ENCODE data around the gene KLHL29.
"Not testable (repeated sequence)": the region's sequence is repeated elsewhere in the genome, so short reads cannot be mapped to it uniquely, and the experiment has no call there.

The KLHL29 gene

DNA sequence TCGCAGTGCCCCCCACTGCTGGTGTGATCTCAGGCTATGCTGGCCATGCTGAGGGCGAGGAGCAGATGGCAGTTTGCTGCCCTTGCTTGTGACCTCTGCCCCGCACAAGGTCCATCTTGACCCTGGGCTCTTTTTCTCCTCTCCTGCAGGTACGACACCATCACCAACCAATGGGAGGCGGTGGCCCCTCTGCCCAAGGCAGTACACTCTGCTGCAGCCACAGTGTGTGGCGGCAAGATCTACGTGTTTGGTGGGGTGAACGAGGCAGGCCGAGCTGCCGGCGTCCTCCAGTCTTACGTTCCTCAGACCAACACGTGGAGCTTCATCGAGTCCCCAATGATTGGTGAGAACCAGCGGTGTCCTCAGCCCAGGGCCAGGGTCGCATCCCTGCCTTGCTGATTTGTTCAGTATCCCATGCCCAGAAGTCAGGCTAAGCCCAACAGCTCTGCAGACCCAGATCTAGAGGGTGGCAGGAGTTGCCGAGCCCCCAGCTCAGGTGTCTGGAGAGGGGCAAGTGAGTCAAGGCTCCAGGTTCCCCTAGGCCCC, 318.1 kb downstream of the KLHL29 start:
- DNase-seq, result no peak

DNA sequence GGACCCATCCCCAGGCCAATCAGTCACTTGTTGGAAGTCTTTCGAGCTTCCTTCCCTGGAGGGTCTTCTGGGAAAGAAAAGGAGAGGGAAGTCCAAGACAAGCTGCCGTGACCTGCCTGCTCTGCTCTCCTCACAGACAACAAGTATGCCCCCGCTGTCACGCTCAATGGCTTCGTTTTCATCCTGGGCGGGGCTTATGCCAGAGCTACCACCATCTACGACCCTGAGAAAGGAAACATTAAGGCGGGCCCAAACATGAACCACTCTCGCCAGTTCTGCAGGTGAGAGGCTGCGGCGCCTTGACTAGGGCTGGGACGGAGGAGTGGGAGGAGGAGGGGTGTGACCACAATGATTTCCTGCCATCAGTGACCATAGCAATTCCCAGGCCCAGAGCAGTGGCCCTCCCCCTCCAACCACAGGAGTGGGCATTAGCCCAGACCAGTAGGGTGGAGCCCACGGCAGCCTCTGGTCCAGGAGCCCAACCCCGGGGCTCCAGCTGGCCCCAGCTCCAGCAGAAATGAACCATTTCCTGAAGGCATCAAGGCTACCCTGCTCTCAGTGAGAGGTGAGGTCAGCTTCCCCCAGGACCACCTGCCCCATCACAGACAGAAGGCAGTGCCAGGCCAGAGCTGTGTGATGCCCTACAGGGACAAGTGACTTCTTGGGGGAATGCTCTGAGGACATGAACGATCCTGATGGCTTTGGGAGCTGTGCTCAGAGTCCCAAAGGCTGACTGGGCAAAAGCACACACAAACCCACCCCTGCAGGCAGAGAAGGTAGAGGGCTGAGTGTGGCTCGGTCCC, 318.8 kb downstream of the KLHL29 start:
- DNase-seq, result no peak

DNA sequence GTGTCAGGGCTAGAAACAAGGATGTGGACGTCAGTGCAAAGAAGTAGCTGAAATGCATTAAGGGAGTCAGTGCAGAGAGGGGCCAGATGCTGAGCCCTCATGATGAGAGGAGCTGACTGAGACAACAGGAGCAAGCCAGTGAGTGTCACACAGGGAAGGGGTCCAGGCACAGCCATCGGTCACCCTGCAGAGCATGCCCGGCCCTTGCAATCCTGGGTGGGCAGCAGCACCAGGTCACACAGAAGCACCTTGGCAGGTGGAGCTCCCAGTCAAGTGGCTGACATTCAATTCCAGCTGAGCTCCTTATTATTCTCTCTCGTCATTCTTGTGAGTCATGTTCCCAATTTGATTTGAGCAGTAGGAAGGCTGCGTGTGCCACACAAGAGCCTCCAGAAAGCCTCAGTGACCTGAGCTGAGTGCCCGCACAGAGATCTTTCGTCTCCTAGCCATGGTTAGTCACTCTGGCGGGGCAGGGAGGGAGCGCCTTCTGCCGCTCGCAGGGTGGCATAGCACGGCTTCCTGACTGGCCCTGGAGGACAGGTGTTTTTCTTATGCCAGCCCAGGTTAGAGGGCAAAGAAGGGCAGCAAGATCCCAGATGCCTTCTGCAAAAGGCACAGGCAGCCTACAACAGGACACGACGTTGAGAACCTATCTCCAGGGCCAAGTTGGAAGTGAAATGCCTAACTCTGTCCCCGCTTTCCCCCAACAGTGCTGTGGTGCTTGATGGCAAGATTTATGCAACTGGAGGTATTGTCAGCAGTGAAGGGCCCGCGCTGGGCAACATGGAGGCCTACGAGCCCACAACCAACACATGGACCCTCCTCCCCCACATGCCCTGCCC, 321.0 kb downstream of the KLHL29 start:
- no peak for DNase-seq

DNA sequence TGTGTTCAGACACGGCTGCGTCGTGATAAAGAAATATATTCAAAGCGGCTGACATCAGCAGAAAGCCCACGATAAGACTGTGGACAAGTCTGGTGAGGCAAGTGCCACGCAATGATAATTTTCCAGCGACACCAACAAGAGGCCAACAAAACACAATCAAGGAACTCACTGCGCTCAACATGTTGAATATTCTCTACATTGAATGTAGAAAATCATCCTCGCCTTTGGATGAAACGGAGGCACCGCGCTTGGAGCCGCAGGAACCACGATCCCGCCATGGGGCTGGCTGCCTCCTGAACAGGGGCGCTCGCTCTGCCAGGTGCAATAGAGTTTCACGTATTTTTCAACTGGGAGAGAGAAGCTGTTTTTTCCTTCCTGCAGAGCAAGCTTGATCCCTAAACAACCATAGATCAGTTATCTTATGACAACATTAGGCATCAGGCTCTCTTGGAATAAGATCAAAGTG, 321.7 kb downstream of the KLHL29 start:
- no peak for DNase-seq

DNA sequence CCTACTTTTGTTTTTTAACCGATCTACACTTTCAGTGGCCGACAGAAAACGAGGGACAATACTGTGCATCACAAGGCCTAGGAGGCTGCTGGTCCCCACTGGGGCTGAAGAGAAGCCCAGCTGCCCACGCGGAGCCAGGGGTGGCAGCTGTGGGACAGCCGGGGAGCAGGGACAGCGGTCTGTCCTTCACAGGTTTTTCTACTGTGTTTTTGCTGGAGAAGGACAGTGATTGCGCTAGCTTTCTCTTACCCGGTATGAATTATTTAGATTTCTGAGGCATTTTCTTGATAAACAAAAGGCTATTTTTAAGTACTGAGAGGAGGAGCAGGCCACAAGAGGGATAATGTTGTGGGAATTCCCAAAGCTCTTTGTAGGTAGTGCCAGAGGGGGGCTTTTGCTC, 322.1 kb downstream of the KLHL29 start:
- DNase-seq, result no peak

DNA sequence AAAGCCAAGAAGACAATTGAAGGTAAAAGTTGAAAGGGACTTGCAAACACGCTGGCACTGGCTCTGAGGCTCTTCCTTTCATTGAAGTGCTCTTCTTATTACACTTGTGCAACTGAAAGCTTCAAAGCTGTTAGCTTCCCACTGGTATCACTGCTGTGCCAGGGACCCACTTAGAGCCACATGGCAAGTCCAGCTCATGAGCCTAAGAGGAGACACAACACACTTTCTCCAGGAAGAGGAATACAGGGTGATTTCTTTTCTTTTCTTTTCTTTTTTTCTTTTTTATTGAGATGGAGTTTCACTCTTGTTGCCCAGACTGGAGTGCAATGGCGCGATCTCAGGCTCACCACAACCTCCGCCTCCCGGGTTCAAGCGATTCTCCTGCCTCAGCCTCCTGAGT, 323.8 kb downstream of the KLHL29 start:
- DNase-seq, result no peak

DNA sequence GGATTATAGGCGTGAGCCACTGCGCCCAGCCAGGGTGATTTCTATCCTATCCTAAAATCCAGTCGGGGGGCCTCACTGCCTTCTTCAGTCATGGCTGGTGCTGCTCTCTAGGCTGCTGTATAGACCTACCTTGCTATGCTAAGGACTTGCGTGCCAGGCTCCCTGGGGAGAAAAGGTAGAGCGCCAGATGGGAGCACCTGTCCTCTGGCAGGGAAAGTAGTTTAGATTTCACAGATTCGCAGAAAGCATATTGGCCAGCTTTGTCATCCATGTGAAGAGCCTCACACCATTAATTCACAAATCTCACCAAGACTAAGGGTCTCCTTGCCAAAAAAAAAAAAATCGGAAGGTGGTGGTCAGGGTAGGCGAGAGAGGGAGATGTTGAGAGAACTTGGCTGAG, 324.3 kb downstream of the KLHL29 start:
- no peak for DNase-seq

DNA sequence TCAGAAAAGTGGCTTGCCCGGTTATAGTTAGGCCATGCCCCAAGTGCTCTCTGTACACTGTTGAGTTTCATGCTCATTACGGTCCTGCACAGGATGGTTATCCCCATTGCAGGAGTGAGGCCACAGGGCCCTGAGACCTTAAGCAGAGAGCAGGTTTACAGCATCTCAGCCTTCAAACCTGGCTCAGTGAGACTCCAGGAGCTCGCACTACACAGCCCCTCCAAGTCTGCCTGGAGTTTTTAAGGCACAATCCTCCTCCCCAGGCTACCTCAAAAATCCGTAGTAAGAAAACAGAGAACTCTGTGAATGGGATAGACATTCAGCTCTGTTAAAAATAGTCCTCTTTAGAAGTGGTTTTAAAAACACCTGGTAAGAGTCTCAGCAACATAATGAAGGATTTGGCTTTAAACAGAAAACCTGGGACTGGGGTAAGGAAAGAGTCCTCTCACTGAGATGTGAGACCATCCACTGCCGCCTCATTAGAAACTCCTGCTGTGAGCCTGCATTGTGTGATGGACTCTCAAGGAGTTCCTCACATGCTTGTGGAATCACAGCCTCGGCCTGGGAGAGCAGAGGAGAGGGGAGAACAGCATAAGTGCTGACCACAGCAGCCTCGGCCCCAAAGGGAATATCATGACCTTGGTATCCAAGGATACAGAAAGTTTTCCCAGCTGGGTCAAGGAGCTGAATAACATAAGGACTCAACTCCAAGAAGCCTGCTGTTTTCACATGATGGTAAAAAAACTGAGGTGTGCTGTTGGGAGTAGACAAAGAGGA, 327.2 kb downstream of the KLHL29 start:
- no peak for DNase-seq

DNA sequence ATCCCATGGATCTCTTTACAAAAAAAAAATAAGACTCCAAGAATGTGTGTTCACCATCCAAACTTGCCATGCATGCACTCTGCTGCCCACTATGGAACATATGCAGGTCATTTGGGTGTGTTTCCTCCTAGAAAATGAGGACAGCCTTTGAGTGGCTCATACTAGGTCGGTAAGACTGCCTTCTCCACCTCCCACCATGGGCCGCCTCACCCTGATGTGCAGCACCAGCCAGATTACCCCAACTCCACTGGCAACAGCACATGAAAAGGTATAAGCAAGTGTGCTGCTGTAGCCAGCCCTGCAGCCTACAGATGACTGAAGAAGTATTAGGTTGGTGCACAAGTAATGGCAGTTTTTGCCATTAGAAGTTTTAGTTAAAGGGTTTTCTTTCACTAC, 327.8 kb downstream of the KLHL29 start:
- DNase-seq, result no peak

DNA sequence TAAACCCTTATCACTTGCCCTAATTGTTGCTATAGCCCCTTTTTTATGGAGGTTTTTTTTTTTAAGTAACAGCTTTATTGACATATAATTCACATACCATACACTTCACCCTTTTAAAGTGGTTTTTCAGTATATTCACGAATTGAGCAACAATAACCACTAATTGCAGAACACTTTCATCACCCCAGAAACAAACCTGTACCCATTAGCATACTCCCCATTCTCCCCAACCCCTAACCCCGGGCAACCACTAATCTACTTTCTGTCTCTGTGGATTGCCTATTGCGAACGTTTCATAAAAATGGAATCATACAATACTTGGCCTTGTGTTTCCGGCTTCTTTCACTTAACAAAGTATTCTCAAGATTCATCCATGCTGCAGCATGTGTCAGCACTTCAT, 328.4 kb downstream of the KLHL29 start:
- DNase-seq, result no peak

DNA sequence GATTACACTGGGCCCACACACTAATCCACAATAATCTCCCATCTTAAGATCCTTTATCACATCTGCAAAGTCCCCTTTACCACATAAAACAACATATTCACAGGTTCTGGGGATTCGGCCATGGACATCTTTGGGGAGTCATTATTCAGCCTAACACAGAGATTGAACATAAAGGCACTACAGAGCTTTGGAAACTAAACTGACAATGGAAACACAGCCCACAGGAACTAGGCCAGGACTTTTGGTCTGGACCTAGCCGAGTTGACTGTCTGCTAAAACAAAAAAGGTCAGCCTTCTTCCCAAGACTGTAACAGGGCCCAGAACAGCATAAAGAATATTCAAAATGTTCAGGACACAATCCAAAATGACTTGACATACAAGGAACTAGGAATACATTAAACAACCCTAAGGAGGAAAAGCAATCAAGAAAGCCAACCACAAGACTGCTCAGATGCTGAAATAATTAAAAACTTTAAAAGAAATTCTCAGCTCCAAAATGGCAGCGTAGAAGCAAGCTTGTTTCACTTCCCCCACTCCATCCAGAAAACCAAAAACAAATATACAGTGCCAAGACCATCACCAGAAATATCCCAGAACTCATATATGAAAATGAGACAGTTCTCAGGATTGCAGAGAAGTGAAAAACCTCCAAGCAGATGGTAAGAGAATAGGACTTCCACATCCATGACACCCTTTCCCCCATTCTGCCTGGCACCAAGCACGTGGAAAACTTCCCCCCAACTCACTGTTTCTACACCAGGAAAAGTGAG, 334.1 kb downstream of the KLHL29 start:
- DNase-seq, result no peak

DNA sequence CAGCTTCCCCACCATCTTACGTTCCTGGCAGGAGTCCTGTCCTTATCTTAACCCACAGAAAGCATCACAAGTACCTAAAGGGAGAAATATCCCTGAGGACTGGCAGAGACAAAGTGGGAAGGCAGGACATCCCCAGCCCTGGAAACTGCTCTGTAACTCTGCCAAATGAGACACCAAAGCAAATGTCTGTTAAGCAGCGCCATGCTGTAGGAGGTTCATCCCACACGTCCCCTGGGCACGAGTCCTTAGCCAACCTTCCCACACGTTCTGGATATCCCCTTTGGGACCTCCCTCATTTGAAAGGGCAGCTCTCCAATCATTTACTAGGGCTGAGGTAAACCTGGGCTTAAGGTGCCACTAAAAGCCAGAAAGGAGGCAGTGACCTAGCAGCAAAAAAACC, 334.7 kb downstream of the KLHL29 start:
- peak in 2 of 4 experiments; percentile 7 to 8 for DNase-seq

DNA sequence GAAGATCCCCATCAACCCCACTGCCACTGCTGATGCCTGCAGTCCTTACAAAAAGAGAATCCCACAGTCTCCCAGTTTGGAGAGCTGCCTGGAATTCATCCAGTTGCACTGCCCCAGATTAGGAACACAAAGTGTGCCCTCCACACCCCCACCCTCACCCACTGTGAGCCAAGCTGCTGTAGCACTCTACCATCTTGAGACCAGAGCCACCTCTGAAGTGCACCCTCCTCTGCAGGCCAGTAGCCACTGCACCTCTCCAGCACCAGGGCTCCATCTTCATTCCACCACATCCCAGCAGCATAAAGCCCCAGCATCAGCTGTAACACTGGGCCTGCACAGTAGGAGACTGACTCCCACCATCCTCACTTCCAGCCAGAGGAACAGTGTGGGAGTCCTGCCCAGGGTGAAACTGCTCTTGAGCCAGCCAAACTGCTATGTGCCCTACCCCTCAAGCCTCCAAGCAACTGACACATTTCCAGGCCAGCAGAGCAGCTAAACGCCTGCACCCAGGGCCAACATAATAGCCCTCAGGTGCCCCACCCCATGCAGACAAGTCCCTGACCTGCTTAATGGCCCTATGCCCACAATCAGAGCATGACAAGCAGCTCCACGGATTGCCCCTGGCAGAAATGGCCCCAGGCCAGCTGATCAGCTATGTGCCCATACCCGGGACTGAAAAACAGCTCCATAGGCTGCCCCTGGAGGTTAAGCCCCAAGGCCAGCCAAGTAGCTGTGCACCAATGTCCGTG, 335.9 kb downstream of the KLHL29 start:
- no peak for DNase-seq

DNA sequence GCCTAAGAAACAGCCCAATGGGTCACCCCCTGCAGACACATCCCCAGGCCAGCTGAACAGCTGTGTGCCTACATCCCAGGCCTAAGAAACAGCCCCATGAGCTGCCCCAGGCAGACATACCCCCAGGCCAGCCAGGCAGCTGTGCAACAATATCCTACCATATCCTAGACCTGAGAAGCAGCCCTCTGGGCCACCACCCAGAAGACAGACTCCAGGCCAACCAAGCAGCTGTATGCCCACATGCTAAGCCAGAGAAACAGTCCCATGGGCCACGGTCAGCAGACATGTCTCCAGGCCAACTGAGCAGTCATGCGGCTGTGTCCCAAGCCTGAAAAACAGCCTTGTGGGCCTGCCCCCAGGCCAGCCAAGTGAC, 336.5 kb downstream of the KLHL29 start:
- DNase-seq, result no peak

DNA sequence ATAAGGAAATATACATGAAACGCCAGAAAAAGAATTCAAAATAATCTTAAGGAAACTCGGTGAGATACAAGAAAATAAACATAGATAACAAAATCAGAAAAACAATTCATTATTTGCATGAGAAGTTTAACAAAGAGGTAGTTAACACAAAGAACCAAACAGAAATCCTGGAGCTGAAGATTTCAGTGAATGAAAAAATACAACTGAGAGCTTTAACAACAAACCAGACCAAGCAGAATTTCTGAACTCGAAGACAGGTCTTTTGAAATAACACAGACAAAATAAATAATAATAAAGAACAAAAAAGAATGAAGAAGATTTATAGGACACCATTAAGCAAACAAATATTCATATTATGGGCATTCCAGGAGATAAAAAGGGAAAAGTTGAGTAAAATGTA, 337.3 kb downstream of the KLHL29 start:
- DNase-seq, result no peak

DNA sequence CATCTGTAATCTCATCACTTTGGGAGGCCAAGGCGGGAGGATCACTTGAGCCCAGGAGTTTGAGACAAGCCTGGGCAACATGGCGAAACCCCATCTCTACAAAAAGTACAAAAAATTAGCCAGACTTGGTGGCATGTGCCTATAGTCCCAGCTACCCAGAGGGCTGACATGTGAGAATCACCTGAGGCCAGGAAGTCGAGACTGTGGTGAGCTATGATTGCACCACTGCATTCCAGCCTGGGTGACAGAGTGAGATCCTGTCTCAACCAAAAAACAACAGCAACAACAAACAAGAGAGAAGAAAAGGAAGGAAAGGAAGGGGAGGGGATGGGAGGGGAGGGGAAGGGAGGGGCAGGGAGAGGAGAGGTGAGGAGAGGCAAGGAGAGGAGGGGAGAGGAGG, 338.1 kb downstream of the KLHL29 start:
- DNase-seq, result not testable (repeated sequence)

DNA sequence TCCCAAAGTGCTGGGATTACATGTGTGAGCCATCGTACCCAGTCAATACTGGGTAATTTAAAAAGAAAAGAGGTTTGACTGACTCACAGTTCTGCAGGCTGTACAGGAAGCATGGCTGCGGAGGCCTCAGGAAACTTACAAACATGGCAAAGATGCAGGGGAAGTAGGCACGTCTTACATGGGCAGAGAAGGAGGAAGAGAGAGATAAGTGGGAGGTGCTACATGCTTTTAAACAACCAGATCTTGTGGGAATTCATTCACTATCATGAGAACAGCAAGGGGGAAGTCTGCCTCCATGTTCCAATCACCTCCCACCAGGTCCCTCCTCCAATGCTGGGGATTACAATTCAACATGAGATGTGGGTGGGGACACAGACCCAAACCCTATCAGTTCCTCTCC, 349.4 kb downstream of the KLHL29 start:
- peak; percentile 20 to 75 (median 58) for DNase-seq

DNA sequence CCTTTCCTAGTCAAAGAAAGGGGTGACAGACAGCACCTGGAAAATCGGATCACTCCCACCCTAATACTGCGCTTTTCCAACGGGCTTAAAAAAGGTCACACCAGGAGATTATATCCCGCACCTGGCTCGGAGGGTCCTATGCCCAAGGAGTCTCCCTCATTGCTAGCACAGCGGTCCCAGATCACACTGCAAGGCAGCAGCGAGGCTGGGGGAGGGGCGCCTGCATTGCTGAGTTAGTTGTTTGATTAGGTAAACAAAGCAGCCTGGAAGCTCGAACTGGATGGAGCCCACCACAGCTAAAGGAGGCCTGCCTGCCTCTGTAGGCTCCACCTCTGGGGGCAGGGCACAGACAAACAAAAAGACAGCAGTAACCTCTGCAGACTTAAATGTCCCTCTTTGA, 351.8 kb downstream of the KLHL29 start:
- not testable (repeated sequence) for DNase-seq

DNA sequence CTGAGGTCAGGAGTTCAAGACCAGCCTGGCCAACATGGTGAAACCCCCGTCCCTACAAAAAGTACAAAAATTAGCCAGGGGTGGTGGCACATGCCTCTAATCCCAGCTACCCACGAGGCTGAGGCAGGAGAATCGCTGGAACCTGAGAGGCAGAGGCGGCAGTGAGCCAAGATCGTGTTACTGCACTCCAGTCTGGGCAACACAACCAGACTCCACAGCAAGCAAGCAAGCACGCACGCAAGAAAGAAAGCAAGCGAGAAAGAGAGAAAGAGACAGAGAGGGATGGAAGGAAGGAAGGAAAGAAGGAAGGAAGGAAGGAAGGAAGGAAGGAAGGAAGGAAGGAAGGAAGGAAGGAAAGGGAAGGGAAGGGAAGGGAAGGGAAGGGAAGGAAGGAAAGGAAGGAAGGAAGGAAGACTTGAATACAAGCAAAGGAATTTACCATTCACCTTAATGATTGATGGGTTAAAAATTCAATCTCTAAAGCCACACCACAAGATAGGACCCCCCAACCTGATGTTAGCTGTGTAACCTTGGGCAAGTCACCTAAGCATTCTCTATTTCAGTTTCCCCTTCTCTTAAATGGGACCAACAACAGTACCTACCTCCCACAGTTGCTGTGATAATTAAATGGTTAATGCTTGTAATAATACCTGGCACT, 360.2 kb downstream of the KLHL29 start:
- no peak for DNase-seq

DNA sequence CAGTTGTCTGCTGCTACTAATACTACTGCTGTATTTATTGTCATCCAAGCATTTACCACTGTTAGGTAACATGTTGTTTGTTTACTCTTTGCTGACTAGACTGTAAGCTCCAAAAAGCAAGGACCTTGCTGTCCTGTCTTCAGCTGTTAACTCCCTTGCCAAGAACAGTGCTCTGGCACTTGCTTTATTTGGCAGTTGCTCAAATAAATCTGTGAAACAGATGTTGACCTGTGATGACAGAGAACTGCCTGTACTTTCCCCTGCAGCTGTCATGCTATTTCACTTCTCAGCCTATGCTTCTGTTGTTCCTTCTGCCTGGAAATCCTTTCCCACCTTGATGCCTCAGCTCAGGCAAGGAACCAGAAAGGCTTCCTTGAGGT, 360.7 kb downstream of the KLHL29 start:
- DNase-seq, result no peak

Measured in suppressor macrophage (primary cell).